ENCODE results near the gene FMR1NB. TPM values are rescaled to one million over a fixed set of nuclear protein-coding genes. Genes with fewer than 3 reads are reported as not detected.

The FMR1NB gene
- not detected in 2 replicates for total RNA-seq (2014; rRNA removed; shearing (Covaris generic))

DNA sequence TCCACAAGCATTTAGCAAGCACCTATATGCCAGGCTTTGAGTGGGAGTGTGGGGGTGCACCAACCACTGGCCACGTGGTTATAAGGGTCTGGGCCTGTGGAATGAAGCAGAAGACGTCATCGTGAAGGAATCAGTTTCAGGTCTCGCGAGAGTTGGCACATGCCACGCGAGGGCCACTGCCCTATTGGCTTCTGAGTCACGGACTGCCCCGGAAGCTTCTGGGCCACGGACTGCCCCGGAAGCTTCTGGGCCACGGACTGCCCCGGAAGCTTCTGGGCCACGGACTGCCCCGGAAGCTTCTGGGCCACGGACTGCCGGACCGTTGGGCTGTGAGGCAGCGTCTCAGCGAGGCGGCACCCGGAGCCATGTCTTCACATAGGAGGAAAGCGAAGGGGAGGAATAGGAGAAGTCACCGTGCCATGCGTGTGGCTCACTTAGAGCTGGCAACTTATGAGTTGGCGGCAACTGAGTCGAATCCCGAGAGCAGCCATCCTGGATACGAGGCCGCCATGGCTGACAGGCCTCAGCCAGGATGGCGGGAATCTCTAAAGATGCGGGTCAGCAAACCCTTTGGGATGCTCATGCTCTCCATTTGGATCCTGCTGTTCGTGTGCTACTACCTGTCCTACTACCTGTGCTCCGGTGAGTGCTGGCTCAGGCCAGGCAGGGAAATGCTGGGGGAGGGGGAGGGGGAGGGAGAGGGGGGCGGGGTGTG, at the start of gene FMR1NB:
Gene FMR1NB (plus strand): TSS at position 300 of the 715 bp plus-strand sequence. CDS start 66 bp downstream, at position 366.

Small RNA genes within 50 kb of the gene (small RNA-seq; reads per million reads assigned to genes)
- gene RNA5SP524 = not detected

Other genes with a start within 250 kb of the FMR1NB start
- 29.9 and 38.8 TPM in 2 replicates for gene FMR1, start 69.4 kb upstream of the FMR1NB start, total RNA-seq (2014; rRNA removed; shearing (Covaris generic))

Measured in A375 (cell line).